ENCODE measurements around the gene TMEM109.

TMEM109 gene

GRCh38 chr11:60910281-60910687 lies 3.7 kb upstream of the TMEM109 start:
- Histone ChIP-seq H3K4me3 (ENCODE audit: low read depth in 1 of 2, low read length in 2 of 2) (no peak overlapping the region), H3K9ac (ENCODE audit: low read depth in 1 of 2, low read length in 2 of 2) (no peak overlapping the region), H3K9me3 (ENCODE audit: control insufficient read depth in 1 of 2, low read length in 2 of 2) (no peaks in the 10 kb centered on the region), H3K27ac (ENCODE audit: low read depth, low read length) (no peak overlapping the region), H3K27me3 (ENCODE audit: control insufficient read depth in 1 of 2, insufficient read depth in 2 of 2, low read length in 2 of 2) (no peaks in the 10 kb centered on the region), H3K4me1 (ENCODE audit: control insufficient read depth in 1 of 2, insufficient read depth in 2 of 2, low read length in 2 of 2) (peaks cover 18 to 34% of the 10 kb centered on the region in 2 donors), H3K36me3 (ENCODE audit: control insufficient read depth in 1 of 2, insufficient read depth in 2 of 2, low read length in 2 of 2) (no peaks in the 10 kb centered on the region)

DNA sequence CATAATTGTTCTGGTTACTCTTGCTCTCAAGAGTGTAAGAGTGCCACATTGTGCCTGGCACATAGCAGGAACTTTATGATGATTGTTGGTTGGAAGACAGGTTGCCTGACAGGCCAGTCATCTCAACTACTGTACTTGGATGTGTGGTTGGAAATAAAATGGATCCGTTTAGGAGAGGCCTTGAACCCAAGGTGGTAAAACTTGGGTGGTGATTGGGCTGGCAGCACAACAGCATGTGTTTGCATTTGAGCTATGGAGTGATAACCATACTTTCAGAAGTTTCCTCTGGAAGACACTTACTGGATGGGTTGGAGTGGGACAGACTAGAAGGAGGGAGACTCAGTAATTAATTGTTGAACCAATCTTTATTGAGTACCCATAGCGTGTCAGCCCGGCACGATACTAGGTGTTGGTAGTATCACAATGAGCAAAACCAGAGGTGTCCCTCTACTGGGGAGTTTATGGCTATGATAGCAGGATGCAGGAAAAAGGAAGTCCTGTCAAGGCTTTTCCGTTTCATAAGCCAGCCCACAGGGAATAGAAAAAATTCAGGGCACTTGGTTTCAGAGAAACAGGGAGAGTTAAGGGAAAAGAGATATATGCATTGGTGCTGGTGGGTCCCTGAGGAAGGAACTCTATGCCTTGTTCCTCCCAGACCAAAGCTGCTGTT lies 3.1 kb upstream of the TMEM109 start:
- no peak overlapping the region for H3K9ac ChIP-seq (ENCODE audit: low read depth in 1 of 2, low read length in 2 of 2)
- H3K27ac ChIP-seq (ENCODE audit: low read depth, low read length), result no peak overlapping the region
- H3K36me3 ChIP-seq (ENCODE audit: control insufficient read depth in 1 of 2, insufficient read depth in 2 of 2, low read length in 2 of 2), result no peaks in the 10 kb centered on the region
- H3K9me3 ChIP-seq (ENCODE audit: control insufficient read depth in 1 of 2, low read length in 2 of 2), result no peaks in the 10 kb centered on the region
- H3K4me3 ChIP-seq (ENCODE audit: low read depth in 1 of 2, low read length in 2 of 2), result no peak overlapping the region
- no peaks in the 10 kb centered on the region for H3K27me3 ChIP-seq (ENCODE audit: control insufficient read depth in 1 of 2, insufficient read depth in 2 of 2, low read length in 2 of 2)
- peaks cover 17 to 34% of the 10 kb centered on the region in 2 donors for H3K4me1 ChIP-seq (ENCODE audit: control insufficient read depth in 1 of 2, insufficient read depth in 2 of 2, low read length in 2 of 2)

DNA sequence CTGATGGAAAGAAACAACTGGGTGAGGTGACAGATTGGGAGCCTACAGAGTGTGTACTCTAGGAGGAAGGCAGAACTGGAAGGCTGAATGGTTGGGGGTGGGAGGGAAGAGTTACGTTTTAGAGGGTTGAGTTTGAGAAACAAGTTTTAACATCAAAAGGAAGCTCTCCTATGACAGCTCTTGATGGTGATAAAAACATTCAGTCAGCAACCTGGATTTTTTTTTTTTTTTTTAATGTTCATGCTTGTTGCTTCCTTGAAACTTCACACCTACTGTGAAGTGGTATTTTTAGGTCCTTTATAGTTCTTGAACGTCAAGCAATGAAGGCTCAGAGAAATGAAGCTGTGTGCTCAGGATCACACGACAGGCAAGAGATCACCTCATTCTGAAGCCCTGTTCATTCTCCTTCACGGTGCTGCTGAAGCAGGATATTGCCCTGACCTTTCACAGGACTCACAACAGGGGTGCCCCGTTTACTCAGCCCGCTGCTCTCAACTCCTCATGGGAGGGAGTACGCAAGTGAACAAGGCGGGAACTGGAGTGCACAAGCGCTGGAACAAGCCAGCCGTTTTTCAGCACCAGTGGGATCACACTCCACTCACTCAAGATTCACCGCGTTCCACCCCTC lies 1.6 kb upstream of the TMEM109 start:
- Histone ChIP-seq H3K36me3 (ENCODE audit: control insufficient read depth in 1 of 2, insufficient read depth in 2 of 2, low read length in 2 of 2) (no peaks in the 10 kb centered on the region), H3K4me3 (ENCODE audit: low read depth in 1 of 2, low read length in 2 of 2) (no peak overlapping the region), H3K27me3 (ENCODE audit: control insufficient read depth in 1 of 2, insufficient read depth in 2 of 2, low read length in 2 of 2) (no peaks in the 10 kb centered on the region), H3K9me3 (ENCODE audit: control insufficient read depth in 1 of 2, low read length in 2 of 2) (no peaks in the 10 kb centered on the region), H3K27ac (ENCODE audit: low read depth, low read length) (peak overlapping the region; percentile 26), H3K4me1 (ENCODE audit: control insufficient read depth in 1 of 2, insufficient read depth in 2 of 2, low read length in 2 of 2) (peaks cover 26 to 39% of the 10 kb centered on the region in 2 donors), H3K9ac (ENCODE audit: low read depth in 1 of 2, low read length in 2 of 2) (no peak overlapping the region)

GRCh38 chr11:60912851-60913528 lies 968 bp upstream of the TMEM109 start:
- Histone ChIP-seq H3K27me3 (ENCODE audit: control insufficient read depth in 1 of 2, insufficient read depth in 2 of 2, low read length in 2 of 2) (no peaks in the 10 kb centered on the region), H3K4me1 (ENCODE audit: control insufficient read depth in 1 of 2, insufficient read depth in 2 of 2, low read length in 2 of 2) (peaks cover 26 to 39% of the 10 kb centered on the region in 2 donors), H3K4me3 (ENCODE audit: low read depth in 1 of 2, low read length in 2 of 2) (peak overlapping the region; percentile 76 to 91), H3K9ac (ENCODE audit: low read depth in 1 of 2, low read length in 2 of 2) (peak overlapping the region in 1 of 2 donors; percentile 96), H3K27ac (ENCODE audit: low read depth, low read length) (peak overlapping the region; percentile 26), H3K9me3 (ENCODE audit: control insufficient read depth in 1 of 2, low read length in 2 of 2) (no peaks in the 10 kb centered on the region), H3K36me3 (ENCODE audit: control insufficient read depth in 1 of 2, insufficient read depth in 2 of 2, low read length in 2 of 2) (no peaks in the 10 kb centered on the region)

DNA sequence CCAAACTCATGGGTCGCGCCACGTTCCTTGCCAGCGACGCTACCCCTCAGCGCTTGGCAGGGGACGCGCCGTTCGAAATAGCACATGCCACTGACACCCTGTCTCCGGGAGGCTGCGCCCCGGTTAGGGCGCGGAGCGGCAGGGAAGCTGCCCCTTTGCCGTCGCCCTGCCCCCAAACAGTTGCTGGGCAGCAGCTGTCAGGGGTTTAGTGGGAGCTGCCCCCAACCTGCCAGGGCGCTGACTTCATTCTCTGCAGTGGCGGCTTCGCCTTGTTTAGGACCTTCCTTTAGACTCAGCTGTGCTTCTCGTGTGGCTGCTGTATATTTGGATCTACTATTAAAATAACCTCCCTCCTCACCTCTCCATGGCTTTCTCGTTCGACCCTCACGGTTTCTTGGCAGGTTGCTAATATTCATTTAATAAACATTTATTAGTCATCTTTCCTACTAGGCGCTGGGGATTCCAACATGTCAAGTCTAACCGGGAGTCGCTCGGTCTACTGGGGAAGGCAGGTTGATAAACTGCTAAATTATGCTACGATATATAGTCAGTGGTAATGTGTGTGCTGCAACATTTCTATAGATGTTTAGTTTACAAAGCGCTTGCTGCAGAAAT lies 782 bp downstream of the TMEM109 start:
- peak overlapping the region; percentile 72 to 96 for H3K9ac ChIP-seq (ENCODE audit: low read depth in 1 of 2, low read length in 2 of 2)
- peak overlapping the region; percentile 76 to 91 for H3K4me3 ChIP-seq (ENCODE audit: low read depth in 1 of 2, low read length in 2 of 2)
- H3K36me3 ChIP-seq (ENCODE audit: control insufficient read depth in 1 of 2, insufficient read depth in 2 of 2, low read length in 2 of 2), result peaks cover 0 to 3% of the 10 kb centered on the region in 2 donors
- no peaks in the 10 kb centered on the region for H3K27me3 ChIP-seq (ENCODE audit: control insufficient read depth in 1 of 2, insufficient read depth in 2 of 2, low read length in 2 of 2)
- peaks cover 26 to 39% of the 10 kb centered on the region in 2 donors for H3K4me1 ChIP-seq (ENCODE audit: control insufficient read depth in 1 of 2, insufficient read depth in 2 of 2, low read length in 2 of 2)
- H3K9me3 ChIP-seq (ENCODE audit: control insufficient read depth in 1 of 2, low read length in 2 of 2), result no peaks in the 10 kb centered on the region
- peak overlapping the region; percentile 73 for H3K27ac ChIP-seq (ENCODE audit: low read depth, low read length)

DNA sequence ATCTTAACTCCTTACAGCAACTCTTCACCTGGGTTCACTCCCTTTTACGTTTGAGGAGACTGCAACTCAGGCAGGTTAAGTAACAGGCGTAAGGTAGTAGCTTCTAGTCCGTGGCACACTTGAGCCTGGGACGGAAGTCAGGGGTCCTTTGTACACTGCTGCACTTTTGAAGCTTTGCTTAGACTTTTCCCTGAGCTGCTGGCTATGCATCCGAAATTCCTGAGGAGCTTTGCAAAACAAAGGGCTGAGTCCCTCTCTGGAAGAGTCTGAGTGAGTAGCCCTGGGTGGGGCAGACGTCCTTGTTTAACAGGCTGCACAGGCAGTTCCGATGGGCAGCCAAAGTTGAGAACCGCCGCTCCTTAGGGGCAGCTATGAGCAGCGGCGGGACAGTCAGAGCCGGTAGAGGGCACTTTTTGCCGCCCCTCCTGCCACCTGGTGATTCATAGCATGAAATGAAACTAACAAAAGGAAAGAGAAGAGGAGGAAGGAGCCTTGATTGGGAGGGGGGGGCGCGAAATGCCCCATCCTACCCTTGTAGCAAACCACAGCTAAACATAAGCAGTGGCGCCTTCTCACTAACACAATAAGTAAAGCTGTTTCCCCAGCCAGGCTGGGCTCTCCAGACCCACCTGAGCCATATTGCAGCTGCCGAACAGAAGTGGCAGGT lies 1.4 kb downstream of the TMEM109 start:
- H3K27ac ChIP-seq (ENCODE audit: low read depth, low read length), result no peak overlapping the region
- H3K9ac ChIP-seq (ENCODE audit: low read depth in 1 of 2, low read length in 2 of 2), result peak overlapping the region; percentile 72 to 96
- H3K4me1 ChIP-seq (ENCODE audit: control insufficient read depth in 1 of 2, insufficient read depth in 2 of 2, low read length in 2 of 2), result peaks cover 26 to 39% of the 10 kb centered on the region in 2 donors
- H3K4me3 ChIP-seq (ENCODE audit: low read depth in 1 of 2, low read length in 2 of 2), result peak overlapping the region; percentile 76 to 91
- no peaks in the 10 kb centered on the region for H3K9me3 ChIP-seq (ENCODE audit: control insufficient read depth in 1 of 2, low read length in 2 of 2)
- peaks cover 1 to 9% of the 10 kb centered on the region in 2 donors for H3K36me3 ChIP-seq (ENCODE audit: control insufficient read depth in 1 of 2, insufficient read depth in 2 of 2, low read length in 2 of 2)
- H3K27me3 ChIP-seq (ENCODE audit: control insufficient read depth in 1 of 2, insufficient read depth in 2 of 2, low read length in 2 of 2), result no peaks in the 10 kb centered on the region

GRCh38 chr11:60916669-60917206 lies 2.8 kb downstream of the TMEM109 start:
- peaks cover 17 to 35% of the 10 kb centered on the region in 2 donors for H3K4me1 ChIP-seq (ENCODE audit: control insufficient read depth in 1 of 2, insufficient read depth in 2 of 2, low read length in 2 of 2)
- no peak overlapping the region for H3K27ac ChIP-seq (ENCODE audit: low read depth, low read length)
- H3K9me3 ChIP-seq (ENCODE audit: control insufficient read depth in 1 of 2, low read length in 2 of 2), result no peaks in the 10 kb centered on the region
- peaks cover 10 to 23% of the 10 kb centered on the region in 2 donors for H3K36me3 ChIP-seq (ENCODE audit: control insufficient read depth in 1 of 2, insufficient read depth in 2 of 2, low read length in 2 of 2)
- H3K9ac ChIP-seq (ENCODE audit: low read depth in 1 of 2, low read length in 2 of 2), result no peak overlapping the region
- no peaks in the 10 kb centered on the region for H3K27me3 ChIP-seq (ENCODE audit: control insufficient read depth in 1 of 2, insufficient read depth in 2 of 2, low read length in 2 of 2)
- H3K4me3 ChIP-seq (ENCODE audit: low read depth in 1 of 2, low read length in 2 of 2), result no peak overlapping the region

GRCh38 chr11:60917267-60917666 lies 3.3 kb downstream of the TMEM109 start:
- Histone ChIP-seq H3K36me3 (ENCODE audit: control insufficient read depth in 1 of 2, insufficient read depth in 2 of 2, low read length in 2 of 2) (peaks cover 10 to 28% of the 10 kb centered on the region in 2 donors), H3K9me3 (ENCODE audit: control insufficient read depth in 1 of 2, low read length in 2 of 2) (no peaks in the 10 kb centered on the region), H3K27ac (ENCODE audit: low read depth, low read length) (no peak overlapping the region), H3K4me1 (ENCODE audit: control insufficient read depth in 1 of 2, insufficient read depth in 2 of 2, low read length in 2 of 2) (peaks cover 17 to 35% of the 10 kb centered on the region in 2 donors), H3K4me3 (ENCODE audit: low read depth in 1 of 2, low read length in 2 of 2) (no peak overlapping the region), H3K9ac (ENCODE audit: low read depth in 1 of 2, low read length in 2 of 2) (no peak overlapping the region), H3K27me3 (ENCODE audit: control insufficient read depth in 1 of 2, insufficient read depth in 2 of 2, low read length in 2 of 2) (no peaks in the 10 kb centered on the region)

DNA sequence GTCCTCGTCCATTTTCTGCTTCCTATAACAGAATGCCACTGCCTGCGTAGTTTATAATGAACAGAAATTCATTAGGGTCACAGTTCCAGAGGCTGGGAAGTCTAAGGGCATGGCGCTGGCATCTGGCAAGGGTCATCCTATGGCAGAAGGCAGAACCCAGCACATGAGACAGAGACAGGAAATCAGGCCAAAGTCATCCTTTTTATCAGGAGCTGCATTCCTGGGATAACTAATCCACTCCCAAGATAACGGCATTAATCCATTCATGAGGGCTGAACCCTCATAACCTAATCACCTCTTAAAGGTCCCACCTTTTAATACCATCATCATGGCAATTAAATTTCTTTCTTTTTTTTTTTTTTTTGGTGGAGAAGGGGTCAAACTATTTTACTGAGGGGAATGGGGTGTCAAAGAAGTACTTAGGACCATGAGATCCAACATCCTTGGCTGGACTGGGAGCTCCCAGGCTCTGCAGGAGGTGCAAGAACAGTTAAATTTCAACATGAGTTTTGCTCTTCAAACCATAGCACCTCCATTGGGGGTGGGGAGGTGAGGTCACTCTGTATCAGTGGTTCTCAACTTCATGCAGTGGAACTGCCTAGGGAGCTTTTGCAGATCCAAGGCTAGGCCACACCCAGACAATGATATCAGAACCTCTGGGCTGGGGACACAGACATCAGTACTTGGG lies 4.4 kb downstream of the TMEM109 start:
- no peak overlapping the region for H3K27ac ChIP-seq (ENCODE audit: low read depth, low read length)
- no peak overlapping the region for H3K4me3 ChIP-seq (ENCODE audit: low read depth in 1 of 2, low read length in 2 of 2)
- H3K9me3 ChIP-seq (ENCODE audit: control insufficient read depth in 1 of 2, low read length in 2 of 2), result no peaks in the 10 kb centered on the region
- H3K4me1 ChIP-seq (ENCODE audit: control insufficient read depth in 1 of 2, insufficient read depth in 2 of 2, low read length in 2 of 2), result peaks cover 15 to 31% of the 10 kb centered on the region in 2 donors
- peaks cover 10 to 35% of the 10 kb centered on the region in 2 donors for H3K36me3 ChIP-seq (ENCODE audit: control insufficient read depth in 1 of 2, insufficient read depth in 2 of 2, low read length in 2 of 2)
- H3K27me3 ChIP-seq (ENCODE audit: control insufficient read depth in 1 of 2, insufficient read depth in 2 of 2, low read length in 2 of 2), result no peaks in the 10 kb centered on the region
- no peak overlapping the region for H3K9ac ChIP-seq (ENCODE audit: low read depth in 1 of 2, low read length in 2 of 2)
